ENCODE results near the gene LEMD3. TPM values are rescaled to one million over a fixed set of nuclear protein-coding genes. Genes with fewer than 3 reads are reported as not detected.
"Not testable (repeated sequence)": the region's sequence is repeated elsewhere in the genome, so short reads cannot be mapped to it uniquely, and the experiment has no call there.

Gene LEMD3
- polyA plus RNA-seq, 2 donors = 5.6 to 5.9 TPM

DNA sequence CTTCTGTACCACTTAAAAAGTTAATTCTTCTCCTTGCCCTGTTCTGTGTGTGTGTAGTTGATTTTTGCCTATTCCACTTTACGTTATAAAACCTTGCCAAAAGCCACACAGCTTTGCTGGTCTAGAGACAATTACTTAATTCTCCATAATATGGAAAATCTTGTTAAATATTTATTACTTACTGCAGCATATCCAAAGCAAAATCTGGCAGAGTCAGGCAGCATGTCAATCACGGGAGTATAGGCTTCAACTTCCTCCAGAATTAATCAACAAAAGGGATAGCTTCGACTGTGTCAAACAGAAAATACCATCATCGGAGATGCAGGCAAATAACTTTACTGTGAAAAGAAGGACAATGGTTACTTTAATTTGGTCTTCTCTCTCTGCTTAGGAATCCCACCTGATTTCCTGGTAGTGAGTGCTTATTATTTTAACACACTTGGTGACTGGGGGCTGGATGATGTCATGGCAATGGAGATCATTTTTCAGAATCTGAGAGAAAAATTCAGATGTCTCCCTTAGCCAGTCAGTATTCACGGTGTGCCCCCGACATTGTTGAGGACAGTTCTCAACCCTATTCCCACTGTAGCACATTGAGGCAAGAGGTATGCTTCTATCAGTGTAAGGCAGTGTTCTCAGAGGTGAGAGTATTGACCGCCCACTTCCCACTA, 105.4 kb downstream of the LEMD3 start:
- H3K9me3 ChIP-seq (ENCODE audit: control insufficient read depth in 2 of 2, insufficient read depth in 1 of 2, low read depth in 1 of 2, low read length in 1 of 2) = no peaks in the 10 kb centered on the region
- H3K27ac ChIP-seq (ENCODE audit: low read depth in 2 of 2, low read length in 1 of 2) = no peak overlapping the region
- H3K27me3 ChIP-seq (ENCODE audit: control insufficient read depth in 1 of 2, insufficient read depth in 2 of 2, low read length in 2 of 2) = no peaks in the 10 kb centered on the region
- 86 to 89% methylated on average over 7 of the region's 7 CpGs for whole genome bisulfite sequencing, 2 donors
- H3K4me1 ChIP-seq (ENCODE audit: control insufficient read depth in 2 of 2, insufficient read depth in 2 of 2, low read length in 1 of 2) = peaks cover 3 to 4% of the 10 kb centered on the region in 2 donors
- H3K36me3 ChIP-seq (ENCODE audit: control insufficient read depth in 2 of 2, insufficient read depth in 2 of 2, low read length in 1 of 2) = no peaks in the 10 kb centered on the region
- H3K4me3 ChIP-seq (ENCODE audit: low read depth in 1 of 2, low read length in 2 of 2) = no peak overlapping the region

GRCh38 chr12:65275627-65276026, 106.2 kb downstream of the LEMD3 start:
- peaks cover 3 to 4% of the 10 kb centered on the region in 2 donors for H3K4me1 ChIP-seq (ENCODE audit: control insufficient read depth in 2 of 2, insufficient read depth in 2 of 2, low read length in 1 of 2)
- H3K27me3 ChIP-seq (ENCODE audit: control insufficient read depth in 1 of 2, insufficient read depth in 2 of 2, low read length in 2 of 2) = no peaks in the 10 kb centered on the region
- H3K4me3 ChIP-seq (ENCODE audit: low read depth in 1 of 2, low read length in 2 of 2) = no peak overlapping the region
- no peak overlapping the region for H3K27ac ChIP-seq (ENCODE audit: low read depth in 2 of 2, low read length in 1 of 2)
- WGBS, 2 donors = 65 to 79% methylated on average over 3 of the region's 3 CpGs
- no peaks in the 10 kb centered on the region for H3K9me3 ChIP-seq (ENCODE audit: control insufficient read depth in 2 of 2, insufficient read depth in 1 of 2, low read depth in 1 of 2, low read length in 1 of 2)
- no peaks in the 10 kb centered on the region for H3K36me3 ChIP-seq (ENCODE audit: control insufficient read depth in 2 of 2, insufficient read depth in 2 of 2, low read length in 1 of 2)

GRCh38 chr12:65276916-65277530, 107.6 kb downstream of the LEMD3 start:
- Histone ChIP-seq H3K4me1 (ENCODE audit: control insufficient read depth in 2 of 2, insufficient read depth in 2 of 2, low read length in 1 of 2) (peaks cover 3 to 4% of the 10 kb centered on the region in 2 donors), H3K27ac (ENCODE audit: low read depth in 2 of 2, low read length in 1 of 2) (no peak overlapping the region), H3K9me3 (ENCODE audit: control insufficient read depth in 2 of 2, insufficient read depth in 1 of 2, low read depth in 1 of 2, low read length in 1 of 2) (no peaks in the 10 kb centered on the region), H3K27me3 (ENCODE audit: control insufficient read depth in 1 of 2, insufficient read depth in 2 of 2, low read length in 2 of 2) (no peaks in the 10 kb centered on the region), H3K4me3 (ENCODE audit: low read depth in 1 of 2, low read length in 2 of 2) (no peak overlapping the region), H3K36me3 (ENCODE audit: control insufficient read depth in 2 of 2, insufficient read depth in 2 of 2, low read length in 1 of 2) (no peaks in the 10 kb centered on the region)
- 58 to 65% methylated on average over 3 of the region's 3 CpGs for WGBS, 2 donors

- Histone ChIP-seq H3K36me3 (ENCODE audit: control insufficient read depth in 2 of 2, insufficient read depth in 2 of 2, low read length in 1 of 2) (no peaks in the 10 kb centered on the region), H3K27ac (ENCODE audit: low read depth in 2 of 2, low read length in 1 of 2) (peak overlapping the region; percentile 40 to 69), H3K4me1 (ENCODE audit: control insufficient read depth in 2 of 2, insufficient read depth in 2 of 2, low read length in 1 of 2) (peaks cover 3 to 4% of the 10 kb centered on the region in 2 donors), H3K4me3 (ENCODE audit: low read depth in 1 of 2, low read length in 2 of 2) (peak overlapping the region; percentile 63 to 71), H3K27me3 (ENCODE audit: control insufficient read depth in 1 of 2, insufficient read depth in 2 of 2, low read length in 2 of 2) (no peaks in the 10 kb centered on the region), H3K9me3 (ENCODE audit: control insufficient read depth in 2 of 2, insufficient read depth in 1 of 2, low read depth in 1 of 2, low read length in 1 of 2) (no peaks in the 10 kb centered on the region)
- 24 to 33% methylated on average over 19 to 23 of the region's 23 CpGs for WGBS, 2 donors
Measured at GRCh38 chr12:65277994-65278575, 108.7 kb downstream of the LEMD3 start.

- Histone ChIP-seq H3K4me1 (ENCODE audit: control insufficient read depth in 2 of 2, insufficient read depth in 2 of 2, low read length in 1 of 2) (peaks cover 3 to 4% of the 10 kb centered on the region in 2 donors), H3K27me3 (ENCODE audit: control insufficient read depth in 1 of 2, insufficient read depth in 2 of 2, low read length in 2 of 2) (no peaks in the 10 kb centered on the region), H3K36me3 (ENCODE audit: control insufficient read depth in 2 of 2, insufficient read depth in 2 of 2, low read length in 1 of 2) (no peaks in the 10 kb centered on the region), H3K9me3 (ENCODE audit: control insufficient read depth in 2 of 2, insufficient read depth in 1 of 2, low read depth in 1 of 2, low read length in 1 of 2) (no peaks in the 10 kb centered on the region), H3K27ac (ENCODE audit: low read depth in 2 of 2, low read length in 1 of 2) (peak within 1 kb of the TSS; percentile 84 to 89), H3K4me3 (ENCODE audit: low read depth in 1 of 2, low read length in 2 of 2) (peak within 1 kb of the TSS; percentile 63 to 71)
- WGBS, 2 donors = 0 to 1% methylated on average over 53 to 85 of the region's 85 CpGs
Measured at GRCh38 chr12:65278576-65279368, 109.4 kb downstream of the LEMD3 start, which contains the start of gene MSRB3. TSS of gene MSRB3 (plus strand) at chr12:65278683. CDS start at chr12:65308580, 29,897 bp downstream.

- Histone ChIP-seq H3K4me3 (ENCODE audit: low read depth in 1 of 2, low read length in 2 of 2) (peak overlapping the region; percentile 63 to 71), H3K27ac (ENCODE audit: low read depth in 2 of 2, low read length in 1 of 2) (peak overlapping the region; percentile 84 to 89), H3K27me3 (ENCODE audit: control insufficient read depth in 1 of 2, insufficient read depth in 2 of 2, low read length in 2 of 2) (no peaks in the 10 kb centered on the region), H3K4me1 (ENCODE audit: control insufficient read depth in 2 of 2, insufficient read depth in 2 of 2, low read length in 1 of 2) (peaks cover 3 to 4% of the 10 kb centered on the region in 2 donors), H3K36me3 (ENCODE audit: control insufficient read depth in 2 of 2, insufficient read depth in 2 of 2, low read length in 1 of 2) (no peaks in the 10 kb centered on the region), H3K9me3 (ENCODE audit: control insufficient read depth in 2 of 2, insufficient read depth in 1 of 2, low read depth in 1 of 2, low read length in 1 of 2) (no peaks in the 10 kb centered on the region)
- WGBS, 2 donors = 14 to 27% methylated on average over 13 to 23 of the region's 23 CpGs
Measured at GRCh38 chr12:65279369-65280112, 110.2 kb downstream of the LEMD3 start.

DNA sequence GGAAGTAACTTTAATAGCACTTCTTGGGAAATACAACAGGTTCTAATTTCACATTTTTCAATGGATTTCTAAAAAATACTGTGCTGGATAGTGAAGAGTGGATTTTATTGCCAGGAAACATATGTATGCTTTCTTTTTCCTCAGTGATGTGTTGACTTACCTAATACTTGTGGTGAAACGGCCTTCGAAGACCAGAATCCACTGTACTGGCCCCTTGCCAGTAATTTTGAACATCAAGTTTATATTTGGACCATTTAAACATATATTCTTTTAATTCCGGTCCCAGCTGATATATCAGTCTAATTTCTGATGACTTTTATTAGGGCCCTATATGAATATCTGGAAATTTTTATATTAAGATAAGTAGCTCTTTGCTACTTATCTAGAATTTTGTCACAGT, 110.9 kb downstream of the LEMD3 start:
- Histone ChIP-seq H3K4me1 (ENCODE audit: control insufficient read depth in 2 of 2, insufficient read depth in 2 of 2, low read length in 1 of 2) (peaks cover 3 to 4% of the 10 kb centered on the region in 2 donors), H3K4me3 (ENCODE audit: low read depth in 1 of 2, low read length in 2 of 2) (no peak overlapping the region), H3K27me3 (ENCODE audit: control insufficient read depth in 1 of 2, insufficient read depth in 2 of 2, low read length in 2 of 2) (no peaks in the 10 kb centered on the region), H3K27ac (ENCODE audit: low read depth in 2 of 2, low read length in 1 of 2) (no peak overlapping the region), H3K36me3 (ENCODE audit: control insufficient read depth in 2 of 2, insufficient read depth in 2 of 2, low read length in 1 of 2) (no peaks in the 10 kb centered on the region), H3K9me3 (ENCODE audit: control insufficient read depth in 2 of 2, insufficient read depth in 1 of 2, low read depth in 1 of 2, low read length in 1 of 2) (no peaks in the 10 kb centered on the region)
- 55 to 64% methylated on average over 3 of the region's 3 CpGs for WGBS, 2 donors

DNA sequence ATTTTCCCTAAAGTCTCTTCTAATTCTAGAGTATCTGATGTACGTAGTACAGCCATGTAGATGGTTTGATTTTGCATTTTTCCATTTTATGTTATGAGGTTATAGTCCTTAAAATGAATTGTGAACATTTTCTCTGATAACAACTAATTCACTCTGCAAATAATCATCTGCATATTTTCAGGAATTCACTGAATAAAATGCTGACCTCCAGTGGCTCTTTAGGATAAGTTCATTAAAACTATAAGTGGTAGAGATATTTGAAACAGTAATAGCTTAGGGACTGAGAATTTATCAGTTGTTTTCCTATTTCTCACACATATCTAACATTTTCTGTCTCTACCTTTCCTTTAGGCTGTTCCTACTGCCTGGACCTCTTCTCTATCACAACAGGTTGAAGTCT, 113.5 kb downstream of the LEMD3 start:
- Histone ChIP-seq H3K36me3 (ENCODE audit: control insufficient read depth in 2 of 2, insufficient read depth in 2 of 2, low read length in 1 of 2) (no peaks in the 10 kb centered on the region), H3K9me3 (ENCODE audit: control insufficient read depth in 2 of 2, insufficient read depth in 1 of 2, low read depth in 1 of 2, low read length in 1 of 2) (no peaks in the 10 kb centered on the region), H3K4me3 (ENCODE audit: low read depth in 1 of 2, low read length in 2 of 2) (no peak overlapping the region), H3K27me3 (ENCODE audit: control insufficient read depth in 1 of 2, insufficient read depth in 2 of 2, low read length in 2 of 2) (no peaks in the 10 kb centered on the region), H3K4me1 (ENCODE audit: control insufficient read depth in 2 of 2, insufficient read depth in 2 of 2, low read length in 1 of 2) (peaks cover 3 to 4% of the 10 kb centered on the region in 2 donors), H3K27ac (ENCODE audit: low read depth in 2 of 2, low read length in 1 of 2) (no peak overlapping the region)
- WGBS, 2 donors = 78 to 79% methylated on average over 1 of the region's 1 CpG

- H3K27me3 ChIP-seq (ENCODE audit: control insufficient read depth in 1 of 2, insufficient read depth in 2 of 2, low read length in 2 of 2); H3K27ac ChIP-seq (ENCODE audit: low read depth in 2 of 2, low read length in 1 of 2); H3K4me1 ChIP-seq (ENCODE audit: control insufficient read depth in 2 of 2, insufficient read depth in 2 of 2, low read length in 1 of 2); H3K4me3 ChIP-seq (ENCODE audit: low read depth in 1 of 2, low read length in 2 of 2); H3K9me3 ChIP-seq (ENCODE audit: control insufficient read depth in 2 of 2, insufficient read depth in 1 of 2, low read depth in 1 of 2, low read length in 1 of 2); H3K36me3 ChIP-seq (ENCODE audit: control insufficient read depth in 2 of 2, insufficient read depth in 2 of 2, low read length in 1 of 2): not testable (repeated sequence)
- WGBS, 2 donors = 94 to 95% methylated on average over 7 of the region's 7 CpGs
Measured at GRCh38 chr12:65285532-65285931, 116.1 kb downstream of the LEMD3 start.
